Daoy (cell line): ENCODE data around the gene PCED1B. TPM values are rescaled to one million over a fixed set of nuclear protein-coding genes. Genes with fewer than 3 reads are reported as not detected.

Experiments
- DNase-seq: peaks from one replicate; pipeline ENCODE4 v3.0.0-alpha.2; 2015; ENCODE audit warnings: low read depth
- total RNA-seq: library from RNA; depleted of rRNA; stranded (reverse); fragments of >200 nt; shearing (Covaris generic); gene quantifications from 2 replicates; pipeline ENCODE4 v1.2.3, GENCODE V29; 2014

PCED1B gene
- total RNA-seq, 1 experiment from 2014 or later, result 4.7 TPM

GRCh38 chr12:47120736-47121135, 41.3 kb downstream of the PCED1B start:
- DNase-seq, result no peak

DNA sequence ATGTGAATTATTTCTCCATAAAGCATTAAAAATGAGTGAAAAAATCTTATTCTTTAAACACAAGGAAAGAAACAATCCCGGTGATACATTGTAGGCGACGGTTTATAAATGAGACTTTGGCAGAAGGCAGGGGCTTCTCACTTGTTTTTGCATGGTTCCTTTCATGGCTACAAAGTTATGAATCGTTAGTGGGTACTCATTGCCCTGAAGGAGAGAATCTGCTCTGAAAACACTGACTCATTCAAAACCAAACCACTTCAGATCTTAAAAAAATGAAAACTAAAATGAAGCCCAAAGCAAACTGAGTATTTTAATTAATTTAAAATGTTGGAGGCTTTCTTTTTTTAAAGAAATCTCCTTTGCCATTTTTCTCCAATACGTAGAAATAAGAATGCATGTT, 41.7 kb downstream of the PCED1B start:
- DNase-seq, result peak; percentile 69

DNA sequence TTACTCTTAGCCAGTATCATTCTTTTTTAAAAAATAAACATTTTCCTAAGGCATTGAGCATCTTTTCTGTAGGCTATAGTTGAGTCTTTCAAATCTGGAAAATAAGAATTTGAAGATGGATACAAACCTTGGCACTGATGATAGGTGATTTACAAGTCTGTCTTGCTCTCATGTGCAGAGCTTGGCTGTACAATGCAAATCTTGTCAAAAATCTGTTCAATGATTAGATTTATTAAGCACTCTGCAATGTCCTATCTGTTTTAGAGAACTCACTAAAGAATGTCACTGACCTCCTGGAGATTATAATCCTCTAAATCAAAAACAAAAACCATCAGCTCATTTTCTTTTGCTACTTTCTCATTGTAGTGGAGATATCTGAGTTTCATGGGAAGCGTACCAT, 43.2 kb downstream of the PCED1B start:
- no peak for DNase-seq

DNA sequence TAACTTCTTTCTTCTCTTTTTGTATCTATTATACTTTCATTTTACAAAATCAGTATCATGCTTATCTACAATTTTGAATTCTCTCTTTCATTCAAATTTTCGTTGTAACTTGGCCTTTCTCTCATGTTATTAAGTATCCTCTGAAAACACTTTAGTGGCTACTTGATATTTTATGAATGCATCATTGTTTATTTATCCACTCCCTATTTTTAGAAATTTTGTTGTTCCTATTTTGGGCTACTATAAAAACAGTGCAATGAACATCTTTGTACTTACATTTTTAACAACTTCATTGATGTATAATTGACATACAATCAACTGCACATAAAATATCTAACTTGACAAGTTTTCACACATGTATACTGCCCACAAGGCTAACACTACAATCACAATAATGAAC, 44.3 kb downstream of the PCED1B start:
- DNase-seq, result no peak

DNA sequence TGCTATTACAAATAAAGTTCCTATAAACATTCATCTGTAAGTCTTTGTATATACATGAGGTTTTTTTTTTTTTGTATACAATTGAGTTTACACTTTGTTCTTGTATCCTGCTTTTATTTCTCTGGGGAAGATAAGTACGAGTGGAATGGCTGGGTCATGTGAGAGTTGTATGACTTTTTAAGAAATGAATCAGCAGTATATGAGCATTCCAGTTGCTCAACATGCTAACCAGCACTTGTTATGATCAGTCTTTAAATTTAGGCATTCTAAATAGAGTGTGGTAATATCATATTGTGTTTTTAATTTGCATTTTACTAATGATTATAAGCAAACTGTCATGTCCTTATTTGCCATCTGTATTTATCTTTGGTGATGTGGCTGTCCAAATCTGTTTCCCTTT, 45.0 kb downstream of the PCED1B start:
- DNase-seq, result no peak

GRCh38 chr12:47126246-47126645, 46.8 kb downstream of the PCED1B start:
- no peak for DNase-seq

DNA sequence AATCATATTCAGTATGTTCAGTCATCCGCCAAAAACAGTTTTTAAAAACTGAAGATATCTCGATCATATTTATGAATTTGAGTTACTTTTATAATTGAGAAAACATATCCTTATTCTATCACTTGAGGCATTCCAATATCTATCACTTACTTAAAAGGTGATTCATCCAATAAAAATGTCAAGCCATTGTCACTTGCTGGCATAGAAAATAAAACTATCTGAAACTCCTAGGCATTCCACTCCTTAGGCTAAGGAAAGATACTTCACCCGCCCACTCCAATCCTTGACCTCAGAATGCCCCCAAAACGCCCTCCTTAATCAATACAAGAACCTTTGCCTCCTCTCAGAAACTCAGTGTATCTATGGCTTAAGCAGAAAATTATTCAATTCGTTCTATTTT, 51.6 kb downstream of the PCED1B start:
- no peak for DNase-seq

- no peak for DNase-seq
These were observed 54.6 kb downstream of the PCED1B start for GRCh38 chr12:47134005-47134404.

GRCh38 chr12:47135578-47135977, 56.2 kb downstream of the PCED1B start:
- no peak for DNase-seq

GRCh38 chr12:47139000-47139681, 59.7 kb downstream of the PCED1B start:
- no peak for DNase-seq

- DNase-seq, result no peak
These were observed 62.0 kb downstream of the PCED1B start for GRCh38 chr12:47141459-47141858.

GRCh38 chr12:47144769-47145168, 65.3 kb downstream of the PCED1B start:
- no peak for DNase-seq

- DNase-seq, result no peak
These were observed 65.8 kb downstream of the PCED1B start for GRCh38 chr12:47145188-47145587.

DNA sequence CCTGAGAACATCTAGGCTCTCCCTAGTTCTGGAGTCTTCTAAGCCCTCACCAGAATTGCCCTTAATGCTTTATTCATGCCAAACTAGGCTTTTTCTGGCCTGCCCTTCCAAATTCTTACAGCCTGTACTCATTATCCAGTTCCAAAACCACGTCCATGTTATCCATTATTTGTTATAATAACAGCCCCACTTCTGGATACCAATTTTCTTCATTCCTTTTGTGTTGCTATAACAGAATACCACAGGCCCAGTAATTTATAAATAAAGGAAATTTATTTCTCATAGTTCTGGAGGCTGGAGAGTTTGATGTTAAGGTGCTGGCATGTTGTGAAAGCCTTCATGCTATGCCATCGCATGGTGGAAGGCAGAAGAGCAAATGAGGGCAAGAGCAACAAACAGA, 68.3 kb downstream of the PCED1B start:
- DNase-seq, result no peak

DNA sequence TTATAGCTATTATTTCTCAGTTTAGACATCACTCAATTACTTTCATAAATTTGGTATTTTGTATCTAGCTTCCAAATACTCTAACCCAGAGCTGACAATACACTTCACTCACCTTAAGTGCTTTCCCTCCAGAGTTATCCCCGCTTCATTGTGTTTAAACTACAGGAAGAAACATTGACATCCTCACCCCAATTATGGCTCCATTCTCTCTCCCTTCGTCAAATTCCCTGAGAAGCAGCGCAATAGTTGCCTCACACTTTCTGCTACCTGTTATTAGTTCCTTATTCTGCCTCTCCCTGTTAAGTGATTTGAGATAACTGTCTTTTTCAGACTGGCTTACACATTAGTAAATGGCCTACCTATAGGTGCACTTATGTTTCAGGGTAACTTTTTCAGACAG, 69.7 kb downstream of the PCED1B start:
- no peak for DNase-seq

DNA sequence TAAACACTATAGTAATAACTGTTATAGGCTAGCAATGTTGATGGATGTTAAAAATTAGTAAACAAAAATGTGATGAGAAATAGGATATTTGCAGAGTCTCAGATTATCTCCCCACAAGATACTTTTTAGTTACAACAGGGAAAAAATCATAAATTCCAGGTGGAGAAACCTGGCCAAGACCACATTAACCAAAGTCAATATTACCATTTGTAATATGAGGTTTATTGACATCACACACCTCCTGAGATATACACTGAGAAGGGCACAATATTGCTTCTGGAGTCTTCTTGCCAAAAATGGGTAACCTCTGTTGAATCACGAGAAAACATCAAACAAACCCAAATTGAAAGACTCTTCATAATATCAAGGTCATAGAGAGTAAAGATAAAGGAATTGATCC, 72.7 kb downstream of the PCED1B start:
- no peak for DNase-seq

DNA sequence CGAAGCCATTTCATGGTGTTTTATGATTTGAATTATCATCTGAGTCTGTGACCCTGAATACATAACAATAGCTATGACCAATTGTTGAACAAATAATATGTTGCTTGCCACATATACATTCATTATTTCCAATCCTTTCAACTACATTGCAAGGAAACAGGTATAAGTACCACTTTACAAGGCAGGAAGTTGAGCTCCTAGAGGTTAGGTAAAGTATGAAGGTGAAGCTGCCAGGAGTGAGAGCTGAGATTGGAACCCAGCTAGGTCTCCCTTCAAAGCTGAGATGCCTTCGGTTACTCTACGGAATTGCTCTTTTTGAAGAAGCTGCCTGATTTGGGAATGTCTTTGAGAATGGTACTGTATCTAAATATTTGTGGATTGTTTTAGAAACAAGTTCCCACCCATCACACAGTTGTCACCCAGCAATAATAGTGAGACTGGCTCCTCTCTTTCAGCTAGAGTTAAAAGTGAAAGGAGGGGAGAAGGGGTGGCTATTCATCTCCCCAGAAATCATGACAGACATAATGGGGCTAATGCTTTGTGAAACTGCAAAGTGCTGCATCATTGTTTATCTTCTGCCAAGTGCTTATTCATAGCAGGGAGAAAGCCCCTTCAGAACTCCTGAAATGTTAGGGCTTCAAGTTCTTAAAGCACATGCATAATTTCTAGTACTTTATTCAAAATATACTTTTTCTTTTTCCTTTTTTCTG, 76.2 kb downstream of the PCED1B start:
- DNase-seq, result peak; percentile 54

DNA sequence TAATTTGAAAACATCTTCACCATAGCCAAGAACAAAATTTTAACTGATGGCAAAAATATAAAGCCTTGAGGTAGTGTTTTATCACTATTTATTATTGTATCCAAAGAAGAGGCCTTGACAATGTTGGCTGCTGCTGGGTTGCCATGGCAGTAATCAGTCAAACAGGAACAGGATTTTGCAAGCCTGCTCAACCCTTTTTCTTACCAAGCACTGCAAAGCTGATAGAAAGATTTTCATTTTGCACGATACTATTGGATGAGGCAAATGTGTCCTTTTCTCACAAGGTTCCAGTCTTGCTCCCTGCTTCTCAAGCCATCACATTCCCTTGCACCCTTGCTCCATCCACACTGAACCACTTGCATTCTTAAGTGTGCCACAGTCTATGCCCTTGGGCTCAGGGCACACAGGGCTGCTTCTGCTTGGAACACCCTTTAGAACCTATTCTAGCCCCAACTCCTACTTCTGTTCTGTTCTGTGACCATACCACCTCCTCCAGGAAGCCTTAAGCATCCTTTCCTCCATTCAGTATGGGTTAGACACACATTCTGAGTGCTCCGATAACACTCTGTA, 76.8 kb downstream of the PCED1B start:
- peak; percentile 33 for DNase-seq

DNA sequence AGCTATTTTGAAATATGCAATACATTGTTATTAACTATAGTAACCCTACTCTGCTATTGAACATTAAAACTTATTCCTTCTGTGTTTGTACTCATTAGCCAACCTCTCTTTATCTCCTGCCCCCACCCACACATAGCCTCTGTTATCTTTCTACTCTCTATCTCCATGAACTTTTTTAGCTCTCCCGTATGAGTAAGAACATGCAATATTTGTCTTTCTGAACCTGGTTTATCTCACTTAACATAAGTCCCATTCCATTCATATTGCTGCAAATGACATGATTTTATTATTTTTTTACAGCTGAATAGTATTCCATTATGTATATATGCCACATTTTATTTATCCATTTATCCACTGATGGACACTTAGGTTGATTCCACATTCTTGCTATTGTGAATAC, 79.4 kb downstream of the PCED1B start:
- no peak for DNase-seq

DNA sequence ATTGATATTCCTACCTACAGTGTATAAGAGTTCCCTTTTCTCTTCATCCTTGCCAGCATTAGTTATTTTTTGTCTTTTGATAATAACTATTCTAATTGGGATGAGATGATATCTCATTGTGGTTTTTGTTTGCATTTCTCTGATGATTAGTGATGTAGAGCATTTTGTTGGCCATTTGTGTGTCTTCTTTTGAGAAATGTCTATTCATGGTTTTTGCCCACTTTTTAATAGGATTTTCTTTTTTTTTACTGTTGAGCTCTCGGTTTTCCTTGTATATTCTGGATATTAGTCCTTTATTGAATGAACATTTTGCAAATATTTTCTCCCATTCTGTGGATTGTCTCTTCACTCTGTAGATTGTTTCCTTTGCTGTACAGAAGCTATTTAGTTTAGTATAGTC, 79.9 kb downstream of the PCED1B start:
- DNase-seq, result no peak

GRCh38 chr12:47160316-47161244, 81.2 kb downstream of the PCED1B start:
- DNase-seq, result peak; percentile 21

DNA sequence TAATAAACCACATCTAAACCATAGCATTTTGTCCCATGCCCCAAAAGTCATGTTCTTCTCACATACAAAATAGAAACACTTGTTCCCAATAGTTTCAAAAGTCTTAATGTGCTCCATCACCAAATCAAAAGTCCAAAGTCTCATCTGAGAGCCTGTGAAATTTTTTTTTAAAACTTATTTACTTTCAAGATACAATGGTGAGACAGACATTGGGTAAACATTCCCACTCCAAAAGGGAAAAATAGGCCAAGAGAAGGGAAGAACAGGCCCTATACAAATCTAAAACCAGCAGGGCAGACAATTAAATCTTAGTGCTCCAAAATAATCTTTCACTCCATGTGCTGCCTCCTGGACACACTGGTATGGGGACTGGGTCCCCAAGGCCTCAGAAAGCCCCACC, 84.7 kb downstream of the PCED1B start:
- DNase-seq, result no peak
